Suppressor macrophage treated with lipopolysaccharide for 1 hour (primary cell): ENCODE measurements around the gene TRAPPC12.

Experiments used
- DNase-seq, 3 donors: peaks; one replicate each; pipeline ENCODE4 v3.0.0-alpha.2; 2020 to 2022

TRAPPC12 gene

DNA sequence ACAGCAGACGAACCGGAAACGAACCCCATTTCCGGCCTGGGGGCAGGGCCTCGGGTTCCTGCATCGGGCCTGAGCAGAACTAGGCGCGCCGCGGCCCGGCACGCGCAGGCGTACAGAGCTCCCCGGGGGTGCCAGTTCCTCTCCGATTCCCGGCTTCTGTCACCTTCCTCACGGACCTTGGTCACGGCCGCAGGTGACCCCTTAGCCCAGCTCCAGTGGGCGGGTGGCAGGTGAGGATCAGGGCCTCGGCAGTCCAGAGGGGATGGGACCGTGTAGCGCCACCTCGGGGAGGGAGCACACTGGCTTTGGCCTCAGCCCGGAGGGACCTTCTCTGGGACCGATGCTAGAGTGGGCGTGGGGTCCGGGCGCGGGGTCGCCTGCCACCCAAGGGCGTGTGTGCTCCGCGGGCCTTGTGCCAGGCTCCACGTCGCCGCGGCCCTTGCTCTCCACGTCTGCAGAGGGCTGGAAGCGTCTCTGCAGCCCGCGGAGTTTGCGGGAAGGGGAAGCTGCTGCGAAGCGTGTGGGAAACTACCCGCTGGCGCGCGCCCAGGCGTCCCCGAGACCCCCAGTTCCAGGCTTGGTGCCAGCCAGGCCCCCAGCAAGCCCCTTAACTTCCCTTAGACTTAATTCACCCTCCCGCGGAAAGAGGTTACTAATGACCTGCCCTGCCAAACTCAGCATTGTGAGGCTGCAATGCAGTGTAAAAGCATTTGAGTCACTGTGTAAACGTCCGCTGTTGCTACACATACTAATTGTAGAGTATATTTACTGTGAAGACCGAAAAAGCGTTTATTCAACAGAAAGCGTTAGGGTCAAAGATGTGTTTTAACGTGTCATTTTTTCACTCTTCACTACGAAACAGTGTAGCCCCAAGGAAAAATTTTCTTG lies at the start of gene TRAPPC12:
Gene TRAPPC12, plus strand, starts transcription at position 48 of the 888 bp plus-strand sequence. CDS start 7,930 bp downstream, outside the sequence.
- peak; percentile 87 to 93 (median 90) for DNase-seq

DNA sequence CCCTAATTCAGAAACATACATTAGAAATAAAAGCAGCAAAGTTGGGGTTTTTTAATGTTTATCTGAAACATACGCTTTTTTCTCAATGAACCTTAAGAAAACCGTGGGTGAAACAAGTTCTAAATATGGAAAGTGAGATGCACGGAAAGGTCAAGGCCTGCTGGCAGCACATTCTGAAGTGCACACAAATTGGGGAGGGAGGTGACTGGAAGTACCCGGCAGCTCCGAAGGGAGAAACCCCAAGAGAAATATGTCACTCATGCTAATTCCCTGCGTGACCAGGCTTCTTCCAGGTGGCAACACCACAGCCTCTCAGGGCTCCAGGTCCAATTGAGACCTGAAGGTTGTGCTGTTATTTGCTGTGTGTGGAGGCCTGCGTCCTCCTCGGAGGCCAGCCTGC lies 47.4 kb upstream of the TRAPPC12 start:
- no peak for DNase-seq

DNA sequence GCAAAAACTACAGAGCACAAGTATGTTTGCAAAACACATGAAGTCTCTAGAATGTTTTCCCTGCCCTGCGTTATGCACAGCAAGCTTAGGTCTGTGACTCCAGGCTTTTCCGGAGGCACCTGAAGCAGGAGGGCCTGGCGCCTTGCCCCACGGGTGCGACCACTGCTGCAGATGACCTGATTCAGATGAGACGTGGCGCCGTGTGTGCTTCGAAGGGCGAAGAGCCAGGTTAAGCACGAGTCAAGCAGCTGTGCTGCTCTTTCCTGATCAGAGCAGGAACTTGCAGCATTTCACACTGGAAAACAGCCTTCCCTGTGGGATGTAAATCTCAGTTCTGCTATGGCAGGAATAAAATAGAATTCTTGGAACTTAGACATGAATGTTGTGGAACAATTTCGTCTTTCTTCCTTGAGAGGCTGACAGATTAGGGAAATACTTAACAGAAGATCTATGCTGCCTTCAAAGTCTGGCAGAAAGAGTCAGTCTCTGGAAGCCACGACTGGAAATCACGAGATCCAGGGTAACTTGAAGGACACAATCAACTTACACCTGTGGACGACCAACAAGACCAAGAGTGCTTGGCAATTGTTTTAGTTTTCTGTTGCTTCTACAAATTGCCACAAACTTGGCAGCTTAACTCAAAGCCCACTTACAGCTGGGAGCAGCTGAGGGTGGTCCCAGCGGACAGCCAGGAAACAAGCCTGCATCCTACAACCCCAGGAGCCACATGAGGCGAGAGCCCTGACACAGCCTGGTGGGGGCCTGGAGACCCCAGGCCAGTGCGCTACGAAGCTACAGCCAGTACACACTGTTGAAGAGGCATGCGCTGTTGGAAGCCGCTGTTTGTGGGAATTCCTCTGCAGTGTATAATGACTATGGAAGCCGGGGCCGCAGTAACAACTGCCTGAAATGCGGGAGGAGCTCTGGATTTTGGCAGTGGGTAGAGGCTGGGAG lies 44.8 kb upstream of the TRAPPC12 start:
- no peak for DNase-seq

DNA sequence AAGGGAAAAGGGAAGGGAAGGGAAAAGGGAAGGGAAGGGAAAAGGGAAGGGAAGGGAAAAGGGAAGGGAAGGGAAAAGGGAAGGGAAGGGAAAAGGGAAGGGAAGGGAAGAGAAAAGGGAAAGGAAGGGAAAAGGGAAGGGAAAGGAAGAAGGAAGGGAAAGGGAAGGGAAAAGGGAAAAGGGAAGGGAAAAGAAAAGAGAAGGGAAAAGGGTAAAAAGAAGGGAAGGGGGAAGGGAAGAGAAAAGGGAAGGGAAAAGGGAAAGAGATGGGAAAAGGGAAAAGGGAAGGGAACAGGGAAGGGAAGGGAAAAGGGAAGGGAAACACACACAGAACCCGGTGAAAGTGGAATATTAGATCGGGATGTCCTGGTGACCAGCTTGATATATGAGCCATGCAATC lies 42.6 kb upstream of the TRAPPC12 start:
- DNase-seq = no peak

DNA sequence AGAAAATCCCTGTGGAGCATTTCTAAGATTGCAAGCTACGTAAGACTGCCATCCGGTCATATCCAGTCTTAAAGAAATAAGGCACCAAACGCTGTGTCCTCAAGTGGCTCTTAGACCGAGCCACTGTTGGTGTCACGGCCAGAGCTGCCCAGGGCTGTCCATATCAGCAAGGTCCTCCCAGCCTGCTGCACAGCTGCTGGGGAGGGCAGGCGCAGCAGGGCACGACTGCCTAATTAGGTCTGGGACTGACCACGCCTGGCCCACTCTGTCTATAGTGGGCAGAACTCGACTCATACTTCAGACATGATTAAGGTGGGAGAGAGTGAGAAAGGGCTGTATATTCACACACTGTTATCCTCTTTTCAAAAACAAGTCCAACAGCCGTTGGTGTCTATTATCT lies 41.2 kb upstream of the TRAPPC12 start:
- DNase-seq = no peak

DNA sequence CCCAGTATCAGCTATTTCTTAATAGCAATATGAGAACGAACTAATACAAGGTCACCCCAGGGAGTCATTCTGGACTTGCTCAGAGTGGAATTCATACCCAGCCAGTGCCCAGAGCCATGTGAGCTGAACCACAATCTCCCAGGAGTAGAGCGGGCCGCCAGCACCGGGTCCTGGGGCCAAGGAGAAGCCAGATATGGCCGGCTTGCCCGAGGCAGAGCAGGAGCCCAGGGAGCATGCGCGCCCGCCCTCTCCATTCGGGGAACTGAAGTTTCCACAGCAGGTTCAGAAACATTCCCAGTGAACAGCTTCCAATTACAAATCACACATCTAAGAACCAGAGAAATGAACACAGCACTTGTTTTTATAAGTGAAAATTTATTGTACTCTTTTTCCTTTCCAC lies 39.4 kb upstream of the TRAPPC12 start:
- DNase-seq = no peak

DNA sequence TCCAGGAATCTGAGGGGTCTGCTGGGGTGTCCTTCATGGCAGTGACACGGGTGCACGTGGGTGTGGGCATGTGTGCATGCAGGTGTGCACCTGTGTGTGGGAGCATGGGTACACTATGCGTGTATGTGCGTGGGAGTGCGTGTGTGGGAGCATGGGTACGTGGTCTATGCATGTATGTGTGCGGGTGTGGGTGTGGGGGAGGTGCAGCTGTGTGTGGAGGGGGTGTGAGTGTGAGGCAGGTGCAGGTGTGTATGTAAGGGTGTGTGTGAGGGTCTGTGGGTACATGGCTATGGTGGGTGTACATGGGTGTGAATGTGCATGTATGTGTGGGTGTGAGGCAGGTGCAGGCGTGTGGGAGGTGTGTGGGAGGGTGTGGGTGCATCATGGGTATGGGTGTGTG lies 38.2 kb upstream of the TRAPPC12 start:
- DNase-seq = no peak

DNA sequence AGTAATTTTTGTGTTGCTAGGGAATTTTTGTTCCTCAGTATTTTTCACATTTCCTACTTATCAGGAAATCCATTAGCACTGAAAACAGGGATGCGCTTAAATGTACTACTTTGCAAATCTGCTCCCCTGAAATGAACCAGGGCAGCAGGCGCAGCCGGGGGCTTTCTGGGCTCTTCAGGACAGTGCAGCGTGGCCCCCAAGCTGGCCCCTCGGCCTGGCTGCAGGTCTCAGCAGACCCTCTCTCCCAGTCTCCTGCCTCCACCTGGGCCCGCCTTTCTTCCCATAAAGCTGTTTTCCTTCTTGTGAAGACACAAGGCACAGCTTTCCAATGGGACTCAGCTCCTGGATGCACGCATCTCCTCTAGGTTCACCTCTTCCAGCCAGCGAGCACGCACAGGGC lies 37.2 kb upstream of the TRAPPC12 start:
- no peak for DNase-seq

DNA sequence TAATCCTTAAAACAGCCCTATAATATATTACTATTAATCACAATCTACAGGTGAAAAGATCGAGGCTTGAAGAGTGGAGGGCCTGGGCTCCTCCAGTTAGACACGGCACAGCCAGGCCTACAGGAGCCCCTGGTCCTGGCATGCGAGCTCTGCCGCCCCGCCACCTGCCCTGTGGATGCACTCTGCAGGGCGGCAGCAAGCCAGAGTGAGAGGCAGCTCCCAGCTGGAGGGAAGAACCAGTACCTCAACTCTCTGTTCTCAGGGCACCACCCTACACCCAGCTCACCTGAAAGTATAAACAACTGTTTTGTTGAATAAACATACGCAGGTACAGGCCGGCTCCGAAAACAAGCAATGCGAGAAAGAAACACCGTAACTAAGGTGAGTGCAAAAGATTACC lies 36.5 kb upstream of the TRAPPC12 start:
- DNase-seq = no peak

DNA sequence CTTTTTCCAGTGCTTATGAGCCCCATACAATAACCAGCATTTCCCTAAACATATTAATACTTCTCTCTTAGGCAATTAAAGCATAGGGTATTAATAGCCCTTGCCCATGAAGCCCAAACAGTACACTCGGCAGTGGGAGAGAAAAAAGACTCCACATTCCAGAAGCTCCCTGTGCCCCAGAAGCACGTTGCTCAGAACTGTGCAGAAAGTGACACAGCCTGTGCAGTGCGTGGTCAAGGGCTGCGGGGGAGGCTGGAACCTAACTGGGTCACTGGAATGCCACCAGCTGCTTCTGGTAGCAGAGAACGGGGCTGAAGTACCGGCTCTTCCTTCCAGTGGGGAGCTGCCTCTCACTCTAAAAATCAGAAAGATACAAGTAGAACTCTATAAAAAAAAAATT lies 34.6 kb upstream of the TRAPPC12 start:
- DNase-seq = no peak

DNA sequence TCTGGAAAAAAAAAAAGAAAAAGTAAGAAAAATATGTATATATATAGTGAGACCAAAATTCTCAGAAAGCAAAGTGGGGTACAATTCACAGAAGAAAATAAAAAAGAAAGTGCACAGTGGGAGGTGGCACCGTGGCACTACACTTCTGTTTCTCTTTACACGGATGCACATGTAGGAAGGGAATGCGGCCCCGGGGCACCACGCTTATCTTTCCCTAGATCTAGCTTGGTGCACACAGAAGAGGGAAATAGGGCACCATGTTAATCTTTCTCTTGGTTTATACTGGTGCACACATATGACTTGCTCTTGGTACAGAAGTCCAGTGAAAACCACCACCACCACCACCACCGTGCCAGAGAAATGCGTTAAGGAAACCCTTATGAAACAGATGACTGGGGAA lies 33.9 kb upstream of the TRAPPC12 start:
- DNase-seq = no peak

DNA sequence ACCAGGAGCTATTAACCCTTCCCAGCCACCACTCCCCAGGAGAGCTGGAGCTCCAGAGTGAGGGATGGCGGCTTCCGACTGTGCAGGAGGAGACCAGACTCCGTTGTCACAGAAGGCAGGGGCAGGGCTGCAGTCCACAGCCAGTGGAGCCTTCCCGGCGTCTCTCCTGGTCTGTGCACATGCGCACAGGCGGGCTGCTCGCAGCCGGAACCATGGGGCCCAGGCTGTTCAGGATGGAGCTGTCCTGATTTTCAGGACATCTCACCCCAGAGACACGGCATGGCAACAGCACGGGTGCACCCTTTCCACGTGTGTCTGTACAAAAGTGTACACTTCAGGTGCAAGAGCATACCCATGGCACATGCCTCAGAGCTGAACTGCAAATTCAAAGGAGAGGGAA lies 30.7 kb upstream of the TRAPPC12 start:
- DNase-seq = no peak

DNA sequence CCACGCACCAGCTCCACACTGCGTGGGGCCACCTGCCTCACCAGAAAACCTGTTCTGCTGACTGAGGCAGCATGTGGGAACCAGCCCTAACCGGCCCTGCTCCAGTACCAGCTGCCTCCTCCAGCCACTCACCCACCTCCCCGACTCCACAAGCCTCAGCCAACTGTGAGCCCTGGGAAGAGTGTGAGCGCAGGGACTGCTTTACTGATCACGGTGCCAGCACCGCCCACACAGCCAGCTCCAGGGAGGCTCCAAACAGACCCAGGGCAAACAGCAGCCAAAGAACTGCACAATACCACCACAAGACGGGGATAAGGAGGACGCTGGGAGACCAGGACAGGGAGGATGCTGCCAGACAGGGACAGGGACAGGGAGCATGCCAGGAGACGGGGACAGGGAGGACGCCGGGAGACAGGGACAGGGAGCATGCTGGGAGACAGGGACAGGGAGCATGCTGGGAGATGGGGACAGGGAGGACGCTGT lies 30.2 kb upstream of the TRAPPC12 start:
- no peak for DNase-seq

DNA sequence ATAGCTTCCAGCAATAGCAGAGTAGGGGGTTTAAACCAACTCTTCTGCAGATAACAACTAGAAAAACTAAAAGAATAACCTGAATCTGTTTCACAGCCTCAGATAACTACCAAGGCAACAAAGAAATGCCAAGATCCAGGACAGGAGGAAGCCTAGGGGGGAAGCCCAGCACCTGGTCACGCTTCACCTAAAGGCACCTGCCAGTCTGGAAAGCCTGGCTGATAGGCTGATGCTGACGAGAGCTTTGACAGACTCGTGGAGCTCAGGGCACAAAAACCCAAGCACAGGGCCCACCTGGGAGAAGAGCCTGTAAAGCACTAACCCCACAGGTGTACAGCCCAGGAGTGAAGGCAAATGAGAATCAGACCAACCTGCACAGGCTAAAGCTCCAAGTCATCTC lies 24.5 kb upstream of the TRAPPC12 start:
- DNase-seq = no peak

DNA sequence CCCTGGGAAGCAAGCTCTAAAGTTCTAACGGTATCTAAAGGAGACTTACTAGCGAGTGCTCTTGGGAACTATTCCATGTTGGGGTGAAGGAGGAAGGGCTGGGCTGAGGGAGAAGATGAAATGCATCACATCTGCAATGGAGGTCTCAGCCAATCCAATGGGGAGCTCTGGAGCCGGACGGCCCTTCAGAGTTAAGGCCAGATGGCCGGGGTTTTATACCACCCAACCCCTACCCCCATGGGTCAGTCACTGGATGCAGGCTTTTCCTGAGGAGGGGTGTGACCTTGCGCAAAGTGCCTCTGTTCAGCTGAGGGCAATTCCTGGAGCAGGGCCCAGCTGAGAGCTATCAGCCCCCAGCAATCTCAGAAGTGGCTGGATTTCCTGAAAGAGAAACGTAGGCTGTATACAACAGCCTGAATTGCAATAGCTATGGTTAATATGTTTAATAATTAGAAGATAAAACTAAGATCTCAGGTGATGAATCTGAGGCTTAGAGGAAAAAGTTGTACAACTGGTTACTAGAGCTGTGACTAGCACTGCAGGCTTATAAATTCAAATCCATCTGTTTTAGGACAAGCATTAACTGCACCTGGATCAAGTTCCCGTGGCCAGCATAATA lies 23.4 kb upstream of the TRAPPC12 start:
- no peak for DNase-seq

DNA sequence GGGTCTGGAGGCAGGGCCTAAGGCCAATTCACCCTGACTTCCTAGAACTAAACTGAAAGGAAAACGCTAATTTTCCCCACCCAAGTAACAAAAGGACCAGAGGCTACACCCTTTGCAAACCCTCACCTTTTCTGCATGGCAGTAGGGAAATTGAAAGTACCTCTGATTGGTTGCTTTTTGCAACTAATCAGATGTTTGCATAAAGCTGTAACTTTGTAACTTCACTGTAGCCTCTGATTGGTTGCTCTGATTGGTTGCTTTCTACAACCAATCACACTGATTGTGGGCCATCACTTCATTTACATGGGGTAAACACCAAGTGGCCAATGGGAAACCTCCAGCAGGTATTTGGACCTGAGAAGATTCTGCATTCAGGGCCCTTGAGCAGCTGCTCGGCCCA lies 22.7 kb upstream of the TRAPPC12 start:
- no peak for DNase-seq

DNA sequence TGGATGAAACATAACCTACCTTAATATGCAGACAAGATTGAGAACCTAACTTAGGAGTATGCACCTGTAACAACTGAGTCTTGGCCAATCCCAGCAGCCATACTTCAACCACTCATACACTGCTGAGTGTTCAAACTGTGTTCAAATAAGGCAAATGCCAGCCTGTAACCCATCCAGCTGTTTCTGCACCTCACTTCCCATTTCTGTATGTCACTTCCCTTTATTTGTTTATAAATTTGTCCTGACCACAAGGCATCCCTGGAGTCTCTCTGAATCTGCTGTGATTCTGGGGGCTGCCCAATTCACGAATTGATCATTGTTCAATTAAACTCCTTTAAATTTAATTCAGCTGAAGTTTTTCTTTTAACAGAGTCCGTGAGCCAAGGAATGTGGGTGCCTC lies 22.0 kb upstream of the TRAPPC12 start:
- peak; percentile 24 to 49 (median 47) for DNase-seq

DNA sequence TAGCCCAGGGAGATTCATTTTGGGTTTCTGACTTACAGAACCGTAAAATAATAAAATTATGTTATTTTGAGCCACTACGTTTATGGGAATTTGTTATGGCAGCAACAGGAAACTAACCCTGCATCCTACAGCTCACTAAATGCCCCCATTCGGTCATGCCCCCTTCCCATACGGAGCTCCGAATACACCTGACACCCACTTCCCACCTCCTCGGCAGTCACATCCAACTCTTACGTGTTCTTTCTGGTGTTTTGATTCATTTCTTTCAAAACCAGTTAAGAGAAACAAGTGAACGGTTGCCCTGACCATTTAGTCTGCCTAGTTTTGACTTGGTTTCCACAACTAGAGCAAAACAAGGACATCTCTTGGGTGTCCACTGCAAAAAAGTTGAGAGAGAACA lies 21.6 kb upstream of the TRAPPC12 start:
- DNase-seq = no peak

DNA sequence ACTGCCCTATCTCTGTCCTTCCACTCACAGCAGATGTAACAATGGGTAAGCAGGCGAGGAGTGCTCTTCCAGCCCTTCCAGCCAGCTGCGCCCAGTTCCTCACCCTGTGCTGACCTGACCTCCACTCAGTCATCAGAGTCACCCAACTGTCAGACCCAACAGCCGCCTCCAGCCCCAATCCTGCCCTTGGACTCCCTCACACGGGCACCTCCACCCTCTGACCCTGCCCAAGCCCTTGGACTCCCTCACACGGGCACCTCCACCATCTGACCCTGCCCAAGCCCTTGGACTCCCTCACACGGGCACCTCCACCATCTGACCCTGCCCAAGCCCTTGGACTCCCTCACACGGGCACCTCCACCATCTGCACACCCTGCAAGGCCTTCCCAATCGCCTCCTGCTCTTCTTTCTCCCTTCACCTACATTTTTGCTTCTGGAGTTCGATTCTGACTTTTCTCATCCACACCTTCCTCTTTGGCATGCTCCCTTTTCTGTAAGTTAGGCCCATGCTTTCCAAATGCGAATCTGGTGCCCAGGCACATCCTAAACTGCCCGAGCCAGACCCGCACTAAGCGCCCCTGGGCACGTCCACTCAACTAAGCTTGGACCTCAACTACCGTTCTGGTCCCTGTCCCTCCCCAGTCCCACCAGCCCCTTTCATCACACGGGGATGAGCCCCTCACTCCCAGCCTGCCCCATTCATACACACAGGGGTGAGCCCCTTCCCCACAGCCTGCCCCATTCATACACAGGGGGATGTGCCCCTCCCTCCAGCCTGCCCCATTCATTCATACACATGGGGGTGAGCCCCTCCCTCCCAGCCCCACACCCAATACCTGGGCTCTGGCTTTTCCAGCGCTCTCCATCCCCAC lies 17.7 kb upstream of the TRAPPC12 start:
- no peak for DNase-seq

DNA sequence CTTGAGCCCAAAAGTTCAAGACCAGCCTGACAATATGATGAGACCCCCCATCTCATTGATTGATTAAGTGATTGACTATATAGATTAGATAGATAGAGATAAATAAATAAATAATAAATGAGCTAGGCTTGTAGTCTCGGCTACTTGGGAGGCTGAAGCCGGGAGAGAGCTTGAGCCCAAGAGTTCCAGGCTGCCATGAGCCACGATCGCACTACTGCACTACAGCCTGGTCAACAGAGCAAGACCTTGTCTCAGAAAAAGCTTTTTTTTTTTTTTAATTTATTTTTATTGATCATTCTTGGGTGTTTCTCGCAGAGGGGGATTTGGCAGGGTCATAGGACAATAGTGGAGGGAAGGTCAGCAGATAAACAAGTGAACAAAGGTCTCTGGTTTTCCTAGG lies 14.3 kb upstream of the TRAPPC12 start:
- DNase-seq = no peak

DNA sequence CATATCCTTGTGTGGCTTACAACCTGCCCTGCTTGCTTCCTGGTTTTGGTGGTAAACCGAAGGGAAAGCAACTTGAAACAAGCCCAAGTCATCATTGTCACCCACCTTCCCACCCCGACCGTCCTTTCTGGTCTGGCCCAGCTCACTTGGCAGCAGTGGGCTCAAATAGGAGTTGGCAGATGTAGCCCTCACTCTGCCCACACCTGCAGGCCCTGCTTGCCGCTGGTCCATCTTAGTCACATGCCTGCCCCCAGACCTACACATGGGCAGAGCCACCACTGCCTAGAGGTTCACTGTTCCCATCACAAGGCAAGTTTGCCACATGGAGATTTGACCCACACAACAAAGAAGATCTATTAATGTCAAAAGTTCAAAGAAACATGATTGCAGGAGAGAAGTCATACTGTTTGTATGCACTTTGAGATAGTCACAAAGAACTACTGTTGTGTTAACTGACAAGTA lies 11.2 kb upstream of the TRAPPC12 start:
- DNase-seq = no peak
